ENCODE measurements around the gene RRP15. TPM values are rescaled to one million over a fixed set of nuclear protein-coding genes. Genes with fewer than 3 reads are reported as not detected.

RRP15 gene
- total and polyA plus RNA-seq, 9 of the 15 experiments (the other 6 are each of a cell fraction or from before 2014, with no cell fraction given): 9.5 to 58.1 (median 29.3) TPM

GRCh38 chr1:218302155-218302554, 17.1 kb downstream of the RRP15 start (continued):
- TF ChIP-seq GTF3C2 (IDR thresholded peaks at IDR 0.05; ENCODE audit: borderline replicate concordance, extremely low read depth, insufficient read length) (no peak), CEBPG (CRISPR knock-in tag; IDR thresholded peaks at IDR 0.05) (peak; percentile 60; the same call in 1 of the 2 replicates), CEBPG (tag; conservative IDR thresholded peaks at IDR 0.05 in 1 of 2, IDR thresholded peaks at IDR 0.05 in 1 of 2) (peak; percentile 56 to 89; a peak in 3 of 4 replicates), ATF7 (IDR thresholded peaks at IDR 0.05) (peak; percentile 31; the same call in 1 of the 2 replicates), ZNF121 (CRISPR knock-in tag; conservative IDR thresholded peaks at IDR 0.05) (no peak), AFF4 (CRISPR knock-in tag; IDR thresholded peaks at IDR 0.05) (no peak), HCFC1 (IDR thresholded peaks at IDR 0.05; ENCODE audit: low read depth, low read length) (no peak), STAT5B (CRISPR knock-in tag; IDR thresholded peaks at IDR 0.05) (no peak), KDM1A (IDR thresholded peaks at IDR 0.05) (peak in 1 of 2 experiments; percentile 37; a peak in 1 of 4 replicates), HEY1 (CRISPR knock-in tag; IDR thresholded peaks at IDR 0.05; ENCODE audit: borderline replicate concordance) (no peak), PTRF (tag; IDR thresholded peaks at IDR 0.05) (no peak)

Measured in K562 (cell line).